ENCODE measurements around the gene SPATA3. TPM values are rescaled to one million over a fixed set of nuclear protein-coding genes. Genes with fewer than 3 reads are reported as not detected.
A peak's percentile ranks its signal among the peaks of the same experiment; 100 is the strongest.

The SPATA3 gene
- total RNA-seq, 1 donor from 2014 or later = not detected

GRCh38 chr2:231047923-231048915 is 52.3 kb downstream of the SPATA3 start:
- peaks cover 30% of the 10 kb centered on the region for H3K27me3 Mint-ChIP-seq (ENCODE audit: unreplicated experiment)
- no peaks in the 10 kb centered on the region for H3K36me3 Mint-ChIP-seq (ENCODE audit: unreplicated experiment)
- TF ChIP-seq CTCF (IDR thresholded peaks at IDR 0.05) = no peak
- no peak overlapping the region for H3K4me3 Mint-ChIP-seq (ENCODE audit: unreplicated experiment)
- no peak overlapping the region for H3K27ac Mint-ChIP-seq (ENCODE audit: unreplicated experiment)
- DNase-seq (ENCODE audit: extremely low spot score, unreplicated experiment) = peak; percentile 53
- H3K4me1 Mint-ChIP-seq (ENCODE audit: unreplicated experiment) = peaks cover 8% of the 10 kb centered on the region
- no peaks in the 10 kb centered on the region for H3K9me3 Mint-ChIP-seq (ENCODE audit: unreplicated experiment)

- Mint-ChIP-seq H3K4me1 (ENCODE audit: unreplicated experiment) (peaks cover 11% of the 10 kb centered on the region), H3K36me3 (ENCODE audit: unreplicated experiment) (no peaks in the 10 kb centered on the region), H3K27ac (ENCODE audit: unreplicated experiment) (no peak overlapping the region), H3K4me3 (ENCODE audit: unreplicated experiment) (no peak overlapping the region), H3K27me3 (ENCODE audit: unreplicated experiment) (peaks cover 22% of the 10 kb centered on the region), H3K9me3 (ENCODE audit: unreplicated experiment) (no peaks in the 10 kb centered on the region)
- no peak for DNase-seq (ENCODE audit: extremely low spot score, unreplicated experiment)
- no peak for TF ChIP-seq CTCF (IDR thresholded peaks at IDR 0.05)
These were observed 53.5 kb downstream of the SPATA3 start for GRCh38 chr2:231049286-231050017.

- Mint-ChIP-seq H3K27me3 (ENCODE audit: unreplicated experiment) (peaks cover 22% of the 10 kb centered on the region), H3K9me3 (ENCODE audit: unreplicated experiment) (no peaks in the 10 kb centered on the region), H3K4me1 (ENCODE audit: unreplicated experiment) (peaks cover 11% of the 10 kb centered on the region), H3K27ac (ENCODE audit: unreplicated experiment) (no peak overlapping the region), H3K36me3 (ENCODE audit: unreplicated experiment) (no peaks in the 10 kb centered on the region), H3K4me3 (ENCODE audit: unreplicated experiment) (no peak overlapping the region)
- no peak for TF ChIP-seq CTCF (IDR thresholded peaks at IDR 0.05)
- no peak for DNase-seq (ENCODE audit: extremely low spot score, unreplicated experiment)
These were observed 54.3 kb downstream of the SPATA3 start for GRCh38 chr2:231050018-231050901.

GRCh38 chr2:231051116-231051515 is 55.2 kb downstream of the SPATA3 start:
- H3K27me3 Mint-ChIP-seq (ENCODE audit: unreplicated experiment) = peaks cover 16% of the 10 kb centered on the region
- no peak overlapping the region for H3K4me3 Mint-ChIP-seq (ENCODE audit: unreplicated experiment)
- no peak for TF ChIP-seq CTCF (IDR thresholded peaks at IDR 0.05)
- H3K27ac Mint-ChIP-seq (ENCODE audit: unreplicated experiment) = no peak overlapping the region
- no peaks in the 10 kb centered on the region for H3K9me3 Mint-ChIP-seq (ENCODE audit: unreplicated experiment)
- DNase-seq (ENCODE audit: extremely low spot score, unreplicated experiment) = no peak
- no peaks in the 10 kb centered on the region for H3K36me3 Mint-ChIP-seq (ENCODE audit: unreplicated experiment)
- peaks cover 13% of the 10 kb centered on the region for H3K4me1 Mint-ChIP-seq (ENCODE audit: unreplicated experiment)
